Measurements from ENCODE around the gene GLDC. TPM values are rescaled to one million over a fixed set of nuclear protein-coding genes. Genes with fewer than 3 reads are reported as not detected.

The GLDC gene
- total RNA-seq, result under 0.01 and 1.3 TPM in 2 replicates

GRCh38 chr9:6645355-6646292, at the start of gene GLDC:
Gene GLDC, minus strand, starts transcription at chr9:6645729. Its CDS starts 230 bp downstream, at chr9:6645499.

Other genes starting within 250 kb of the GLDC start
- 52.6 and 77.5 TPM in 2 replicates for gene UHRF2, start 232.5 kb downstream of the GLDC start, total RNA-seq
- 41.7 and 43.4 TPM in 2 replicates for gene KDM4C, start 112.2 kb upstream of the GLDC start, total RNA-seq

All from smooth muscle cell of the umbilical artery (primary cell).